Colonic mucosa (tissue), 4 donors: Measurements from ENCODE around the gene TRIP11. TPM values are rescaled to one million over a fixed set of nuclear protein-coding genes. Genes with fewer than 3 reads are reported as not detected.
A peak's percentile ranks its signal among the peaks of the same experiment; 100 is the strongest.

Source experiments
- DNase-seq: peaks from one replicate; pipeline ENCODE4 v3.0.0-alpha.2; 2020
- H3K27ac ChIP-seq: fragments of 200-600 bp; one replicate; pipeline ENCODE4 v1.8.0; 2021
- H3K27me3 ChIP-seq: fragments of 200-600 bp; one replicate; pipeline ENCODE4 v1.8.0; 2021
- H3K36me3 ChIP-seq: fragments of 200-600 bp; one replicate; pipeline ENCODE4 v1.8.0; 2021
- H3K4me1 ChIP-seq: fragments of 200-600 bp; one replicate; pipeline ENCODE4 v1.8.0; 2021; ENCODE audit warnings: mild to moderate bottlenecking
- H3K4me3 ChIP-seq: fragments of 200-600 bp; one replicate; pipeline ENCODE4 v1.8.0; 2021
- H3K9ac ChIP-seq, 2 donors: one replicate each; pipeline ENCODE4 v1.7.0; 2013; ENCODE audit warnings: control low read depth in 2 of 2, low read depth in 2 of 2, low read length in 2 of 2
- H3K9me3 ChIP-seq: fragments of 200-600 bp; one replicate; pipeline ENCODE4 v1.8.0; 2021
- CTCF ChIP-seq: fragments of 200-600 bp; IDR thresholded peaks from one replicate; pipeline ENCODE4 v1.8.0; 2022; ENCODE audit warnings: antibody characterized with exemption, mild to moderate bottlenecking
- intact Hi-C: fragments of 100-400 bp; cut with DNase I; formaldehyde crosslinking; loops from one replicate; pipeline ENCODE4 v1.14.1; 2022
- total RNA-seq, 2 donors: library from RNA; stranded (reverse); fragmentation: NEBNext Ultra II Directional in 1 of 2; extraction: Animal tissue kit (Norgen Biotek cat#: 25700) in 1 of 2; gene quantifications; one replicate each; pipeline ENCODE4 v1.2.1, GENCODE V29; 2021
- donor health status: healthy.
- donor health status: DM: no; HTN: no; CAD: no.
- donor health status: DM: no; HTN: no; CAD: no.

Gene TRIP11
- total RNA-seq, 2 donors from 2014 or later: 53.8 to 56.3 TPM

- Histone ChIP-seq H3K9ac (no peak overlapping the region), H3K36me3 (no peaks in the 10 kb centered on the region), H3K4me3 (peak overlapping the region; percentile 69), H3K27ac (peak overlapping the region; percentile 85), H3K27me3 (no peaks in the 10 kb centered on the region), H3K4me1 (peaks cover 15% of the 10 kb centered on the region), H3K9me3 (no peaks in the 10 kb centered on the region)
- TF ChIP-seq CTCF: no peak
- intact Hi-C loops: no loop called here
- DNase-seq: no peak
Measured at GRCh38 chr14:92041203-92041602, 1.3 kb upstream of the TRIP11 start.

- H3K27me3 ChIP-seq: no peaks in the 10 kb centered on the region
- peak overlapping the region; percentile 85 to 98 for H3K9ac ChIP-seq
- H3K4me1 ChIP-seq: peaks cover 19% of the 10 kb centered on the region
- H3K9me3 ChIP-seq: no peaks in the 10 kb centered on the region
- intact Hi-C loops: no loop called here
- H3K4me3 ChIP-seq: peak overlapping the region; percentile 69
- peak overlapping the region; percentile 85 for H3K27ac ChIP-seq
- no peaks in the 10 kb centered on the region for H3K36me3 ChIP-seq
- TF ChIP-seq CTCF: no peak
- DNase-seq: peak; percentile 59
Measured at GRCh38 chr14:92040431-92041051, 682 bp upstream of the TRIP11 start.

- Histone ChIP-seq H3K4me1 (peaks cover 19% of the 10 kb centered on the region), H3K27ac (peak overlapping the region; percentile 85), H3K36me3 (no peaks in the 10 kb centered on the region), H3K9me3 (no peaks in the 10 kb centered on the region), H3K4me3 (peak overlapping the region; percentile 69), H3K9ac (peak overlapping the region; percentile 85 to 98), H3K27me3 (no peaks in the 10 kb centered on the region)
- intact Hi-C loops: no loop called here
- peak; percentile 63 for DNase-seq
- no peak for TF ChIP-seq CTCF
Measured at GRCh38 chr14:92039063-92039718, 668 bp downstream of the TRIP11 start.

GRCh38 chr14:92037989-92038388 lies 1.9 kb downstream of the TRIP11 start:
- Histone ChIP-seq H3K27me3 (no peaks in the 10 kb centered on the region), H3K9ac (no peak overlapping the region), H3K4me3 (no peak overlapping the region), H3K36me3 (no peaks in the 10 kb centered on the region), H3K9me3 (no peaks in the 10 kb centered on the region), H3K27ac (no peak overlapping the region), H3K4me1 (peaks cover 19% of the 10 kb centered on the region)
- DNase-seq: no peak
- TF ChIP-seq CTCF: no peak
- intact Hi-C loops: no loop called here

GRCh38 chr14:92035890-92036289 lies 4.0 kb downstream of the TRIP11 start:
- DNase-seq: no peak
- Histone ChIP-seq H3K4me1 (peaks cover 16% of the 10 kb centered on the region), H3K27ac (no peak overlapping the region), H3K9me3 (no peaks in the 10 kb centered on the region), H3K4me3 (no peak overlapping the region), H3K36me3 (no peaks in the 10 kb centered on the region), H3K27me3 (no peaks in the 10 kb centered on the region), H3K9ac (no peak overlapping the region)
- intact Hi-C loops: no loop called here
- no peak for TF ChIP-seq CTCF
